Ovary (tissue), 9 donors: Measurements from ENCODE around the gene SORCS2. TPM values are rescaled to one million over a fixed set of nuclear protein-coding genes. Genes with fewer than 3 reads are reported as not detected.

ENCODE experiments used
- DNase-seq, 5 donors: peaks; one replicate each; pipeline ENCODE4 v3.0.0-alpha.2; 2019 to 2020
- H3K27ac ChIP-seq, 2 donors: fragments of 200-600 bp; one replicate each; pipeline versions ENCODE4 v1.5.1 to v1.8.0; 2019 to 2022
- H3K27me3 ChIP-seq: fragments of 200-600 bp; one replicate; pipeline ENCODE4 v1.8.0; 2022
- H3K36me3 ChIP-seq: fragments of 200-600 bp; sonication (generic); one replicate; pipeline ENCODE4 v1.5.1; 2019
- H3K4me1 ChIP-seq: one replicate; pipeline ENCODE4 v1.8.1; 2013; ENCODE audit warnings: mild to moderate bottlenecking, moderate library complexity; ENCODE audit not compliant: insufficient read depth
- H3K4me3 ChIP-seq: fragments of 200-600 bp; sonication (generic); one replicate; pipeline ENCODE4 v1.5.1; 2017
- H3K9me3 ChIP-seq, 2 donors: fragments of 200-600 bp in 1 of 2; sonication (generic) in 1 of 2; one replicate each; pipeline versions ENCODE4 v1.5.1 to v1.8.1; 2013 to 2019; ENCODE audit warnings: mild to moderate bottlenecking in 1 of 2, moderate library complexity in 1 of 2
- CTCF ChIP-seq, 3 donors: fragments of 450-650 bp in 2 of 3; fragments of 200-600 bp in 1 of 3; IDR thresholded peaks; one replicate each; pipeline versions ENCODE4 v1.5.1 to v1.8.0; 2016 to 2022; ENCODE audit warnings: antibody characterized with exemption in 3 of 3, mild to moderate bottlenecking in 1 of 3
- EP300 ChIP-seq: sonication (generic); formaldehyde crosslinking; IDR thresholded peaks from one replicate; pipeline ENCODE4 v1.6.1; 2017; ENCODE audit warnings: antibody characterized with exemption
- POLR2A ChIP-seq: fragments of 450-650 bp; IDR thresholded peaks from one replicate; pipeline ENCODE4 v1.6.1; 2017; ENCODE audit warnings: antibody characterized with exemption, mild to moderate bottlenecking, moderate library complexity
- WGBS, 3 donors: extraction: QIAGEN DNeasy Blood & Tissue Kit in 1 of 3; methylation state at CpG; one replicate each; pipeline versions ENCODE4 v1.1.5 to v1.1.7; 2013 to 2017; 5-methylcytosine and 5-hydroxymethylcytosine counted together
- intact Hi-C, 4 donors: fragments of 100-400 bp; cut with DNase I; formaldehyde crosslinking; loops; one replicate each; pipeline versions ENCODE4 v1.11.0 to v1.15.1; 2022 to 2023
- polyA plus RNA-seq, 2 donors: library from polyadenylated mRNA; stranded (reverse); fragments of 200-250 nt in 1 of 2; fragments of 350-450 nt in 1 of 2; fragmentation: Illumina TruSeq in 1 of 2; extraction: RNeasy Lipid Tissue Mini Kit (QIAGEN cat#74804) in 1 of 2; gene quantifications; one replicate each; pipeline ENCODE4 v1.2.3, GENCODE V29; 2013 to 2014
- total RNA-seq, 7 donors: library from RNA; depleted of rRNA in 2 of 7; stranded (reverse); fragments of >200 nt in 2 of 7; fragmentation: NEBNext Ultra II Directional in 3 of 7; extraction: Animal tissue kit (Norgen Biotek cat#: 25700) in 3 of 7; gene quantifications; one replicate each; pipeline versions ENCODE4 v1.1.0 to v1.2.4, GENCODE V29; 2016 to 2023
- donor health status: DM: no; HTN: no; CAD: no; lungs with moderate emphysema.
- donor health status: DM: no; HTN: no; CAD: no.
- donor health status: Bipolar disorder and iron deficiency.
- donor health status: DM: yes; HTN: yes; CAD: no.
- donor health status: DM: no; HTN: no; CAD: no.
- donor health status: DM: yes; HTN: yes; CAD: no.

Gene SORCS2
- total and polyA plus RNA-seq, 9 donors, result 0.60 to 23.9 (median 7.1) TPM

- no peak overlapping the region for H3K4me3 ChIP-seq
- H3K9me3 ChIP-seq, result no peaks in the 10 kb centered on the region
- peaks cover 19% of the 10 kb centered on the region for H3K4me1 ChIP-seq
- DNase-seq, result peak in 2 of 5 donors; percentile 12 to 28
- no peak overlapping the region for H3K27ac ChIP-seq
- intact Hi-C loops, result no loop called here
- no peaks in the 10 kb centered on the region for H3K36me3 ChIP-seq
- no peaks in the 10 kb centered on the region for H3K27me3 ChIP-seq
- no peak for TF ChIP-seq EP300
- TF ChIP-seq CTCF (IDR thresholded peaks at IDR 0.05), result no peak
- TF ChIP-seq POLR2A, result no peak
- WGBS, 3 donors, result 73 to 85% (median 84%) methylated on average over 17 of the region's 17 CpGs
Measured at GRCh38 chr4:7781993-7782392, 589.7 kb downstream of the SORCS2 start.

- H3K36me3 ChIP-seq, result no peaks in the 10 kb centered on the region
- DNase-seq, result no peak
- intact Hi-C loops, result no loop called here
- TF ChIP-seq EP300 (no peak), POLR2A (no peak), CTCF (IDR thresholded peaks at IDR 0.05) (no peak)
- H3K27me3 ChIP-seq, result no peaks in the 10 kb centered on the region
- H3K9me3 ChIP-seq, result no peaks in the 10 kb centered on the region
- 23 to 42% (median 28%) methylated on average over 8 of the region's 8 CpGs for WGBS, 3 donors
- H3K4me1 ChIP-seq, result peaks cover 19% of the 10 kb centered on the region
- no peak overlapping the region for H3K27ac ChIP-seq
- H3K4me3 ChIP-seq, result no peak overlapping the region
Measured at GRCh38 chr4:7782783-7783182, 590.4 kb downstream of the SORCS2 start.

GRCh38 chr4:7783541-7783940 is 591.2 kb downstream of the SORCS2 start:
- no peaks in the 10 kb centered on the region for H3K36me3 ChIP-seq
- peak in 1 of 5 donors; percentile 6 for DNase-seq
- H3K4me3 ChIP-seq, result no peak overlapping the region
- no peaks in the 10 kb centered on the region for H3K27me3 ChIP-seq
- TF ChIP-seq POLR2A (no peak), CTCF (IDR thresholded peaks at IDR 0.05) (no peak), EP300 (no peak)
- WGBS, 3 donors, result 93 to 96% (median 94%) methylated on average over 8 of the region's 8 CpGs
- intact Hi-C loops, result no loop called here
- H3K4me1 ChIP-seq, result peaks cover 15% of the 10 kb centered on the region
- no peak overlapping the region for H3K27ac ChIP-seq
- H3K9me3 ChIP-seq, result no peaks in the 10 kb centered on the region

- peaks cover 13% of the 10 kb centered on the region for H3K4me1 ChIP-seq
Measured at GRCh38 chr4:7784131-7784870, 592.0 kb downstream of the SORCS2 start.

More at GRCh38 chr4:7784131-7784870, 592.0 kb downstream of the SORCS2 start:
- no peak for TF ChIP-seq CTCF (IDR thresholded peaks at IDR 0.05)
- TF ChIP-seq POLR2A, result no peak
- TF ChIP-seq EP300, result no peak
- H3K27me3 ChIP-seq, result no peaks in the 10 kb centered on the region
- H3K36me3 ChIP-seq, result no peaks in the 10 kb centered on the region
- 91 to 96% (median 92%) methylated on average over 14 of the region's 14 CpGs for WGBS, 3 donors
- no peaks in the 10 kb centered on the region for H3K9me3 ChIP-seq
- no peak overlapping the region for H3K27ac ChIP-seq
- no peak overlapping the region for H3K4me3 ChIP-seq
- intact Hi-C loops, result no loop called here
- peak in 2 of 5 donors; percentile 10 to 24 for DNase-seq
